Hepatocyte (in vitro differentiated cells): Measurements from ENCODE around the gene ATP1B2. TPM values are rescaled to one million over a fixed set of nuclear protein-coding genes. Genes with fewer than 3 reads are reported as not detected.

Source experiments
- DNase-seq: peaks from one replicate; pipeline ENCODE4 v3.0.0-alpha.2; 2016; ENCODE audit warnings: low spot score
- H2AFZ ChIP-seq: fragments of 200-600 bp; sonication (generic); 2 replicates; pipeline ENCODE4 v1.6.0; 2016; ENCODE audit warnings: antibody characterized with exemption, mild to moderate bottlenecking
- H3K27ac ChIP-seq: fragments of 200-600 bp; sonication (generic); 2 replicates; pipeline ENCODE4 v1.5.1; 2016; ENCODE audit warnings: mild to moderate bottlenecking
- H3K27me3 ChIP-seq: fragments of 200-600 bp; sonication (generic); 2 replicates; pipeline ENCODE4 v1.6.1; 2016
- H3K36me3 ChIP-seq: fragments of 200-600 bp; sonication (generic); replicated peaks from 2 replicates; pipeline ENCODE4 v1.5.1; 2016; ENCODE audit warnings: low read depth; ENCODE audit not compliant: insufficient read depth
- H3K4me1 ChIP-seq: fragments of 200-600 bp; sonication (generic); 2 replicates; pipeline ENCODE4 v1.5.1; 2016; ENCODE audit warnings: mild to moderate bottlenecking, moderate library complexity; ENCODE audit not compliant: insufficient read depth
- H3K4me2 ChIP-seq: fragments of 200-600 bp; sonication (generic); 2 replicates; pipeline ENCODE4 v1.6.0; 2016
- H3K4me3 ChIP-seq: fragments of 200-600 bp; sonication (generic); 2 replicates; pipeline ENCODE4 v1.5.1; 2016; ENCODE audit warnings: mild to moderate bottlenecking
- H3K79me2 ChIP-seq: fragments of 200-600 bp; sonication (generic); 2 replicates; pipeline ENCODE4 v1.6.0; 2017; ENCODE audit warnings: mild to moderate bottlenecking
- H3K9me2 ChIP-seq: fragments of 200-600 bp; sonication (generic); replicated peaks from 2 replicates; pipeline ENCODE4 v1.6.0; 2017; ENCODE audit warnings: mild to moderate bottlenecking; ENCODE audit not compliant: insufficient read depth
- H3K9me3 ChIP-seq: fragments of 200-600 bp; sonication (generic); 2 replicates; pipeline ENCODE4 v1.5.1; 2016; ENCODE audit warnings: low read depth, mild to moderate bottlenecking
- H4K20me1 ChIP-seq: fragments of 200-600 bp; sonication (generic); 2 replicates; pipeline ENCODE4 v1.6.0; 2016; ENCODE audit warnings: mild to moderate bottlenecking; ENCODE audit not compliant: insufficient read depth, poor library complexity, severe bottlenecking
- EZH2 ChIP-seq: fragments of 200-600 bp; sonication (generic); IDR thresholded peaks from 2 replicates; pipeline ENCODE4 v1.6.1; 2016; ENCODE audit warnings: antibody characterized with exemption, mild to moderate bottlenecking, borderline replicate concordance
- EZH2phosphoT487 ChIP-seq: fragments of 200-600 bp; sonication (generic); IDR thresholded peaks from one replicate; pipeline ENCODE4 v1.6.1; 2018; ENCODE audit warnings: antibody characterized with exemption, mild to moderate bottlenecking, low read depth, moderate library complexity; ENCODE audit not compliant: unreplicated experiment, severe bottlenecking
- WGBS: methylation state at CpG from one replicate; pipeline ENCODE4 v1.1.6; 2016; ENCODE audit warnings: low lambda C conversion rate; ENCODE audit errors: missing lambda C conversion rate; 5-methylcytosine and 5-hydroxymethylcytosine counted together
- polyA plus RNA-seq: library from polyadenylated mRNA; unstranded; fragments of >200 nt; fragmentation: Nextera tagmentation; extraction: Ambion mirVana; gene quantifications from 2 replicates; pipeline ENCODE4 v1.2.1, GENCODE V29; 2016
- total RNA-seq: library from RNA; depleted of rRNA; stranded (reverse); fragments of >200 nt; gene quantifications from 2 replicates; pipeline ENCODE4 v1.2.3, GENCODE V29; 2014
- TF ChIP-seq, protein P1 (sequence below): fragments of 200-600 bp; sonication (generic); IDR thresholded peaks from 2 replicates; pipeline ENCODE4 v1.5.1; 2016; ENCODE audit warnings: antibody characterized with exemption, mild to moderate bottlenecking; ENCODE audit not compliant: poor library complexity

ATP1B2 gene
- total and polyA plus RNA-seq, 2 experiments from 2014 or later = 0.23 to 2.5 TPM

GRCh38 chr17:7686222-7687071, 35.7 kb downstream of the ATP1B2 start:
- Histone ChIP-seq H3K9me3 (no peaks in the 10 kb centered on the region), H3K4me3 (peak overlapping the region; percentile 79), H3K4me2 (peak overlapping the region; percentile 82), H3K27ac (peak overlapping the region; percentile 99), H3K36me3 (no peaks in the 10 kb centered on the region), H3K9me2 (no peaks in the 10 kb centered on the region), H4K20me1 (no peaks in the 10 kb centered on the region), H3K79me2 (peaks cover 62% of the 10 kb centered on the region), H3K4me1 (peaks cover 23% of the 10 kb centered on the region), H3K27me3 (no peaks in the 10 kb centered on the region), H2AFZ (peak overlapping the region; percentile 28)
- WGBS = under 1% methylated on average over 30 of the region's 30 CpGs
- TF ChIP-seq EZH2 = no peak
- peak; percentile 88 for DNase-seq

DNA sequence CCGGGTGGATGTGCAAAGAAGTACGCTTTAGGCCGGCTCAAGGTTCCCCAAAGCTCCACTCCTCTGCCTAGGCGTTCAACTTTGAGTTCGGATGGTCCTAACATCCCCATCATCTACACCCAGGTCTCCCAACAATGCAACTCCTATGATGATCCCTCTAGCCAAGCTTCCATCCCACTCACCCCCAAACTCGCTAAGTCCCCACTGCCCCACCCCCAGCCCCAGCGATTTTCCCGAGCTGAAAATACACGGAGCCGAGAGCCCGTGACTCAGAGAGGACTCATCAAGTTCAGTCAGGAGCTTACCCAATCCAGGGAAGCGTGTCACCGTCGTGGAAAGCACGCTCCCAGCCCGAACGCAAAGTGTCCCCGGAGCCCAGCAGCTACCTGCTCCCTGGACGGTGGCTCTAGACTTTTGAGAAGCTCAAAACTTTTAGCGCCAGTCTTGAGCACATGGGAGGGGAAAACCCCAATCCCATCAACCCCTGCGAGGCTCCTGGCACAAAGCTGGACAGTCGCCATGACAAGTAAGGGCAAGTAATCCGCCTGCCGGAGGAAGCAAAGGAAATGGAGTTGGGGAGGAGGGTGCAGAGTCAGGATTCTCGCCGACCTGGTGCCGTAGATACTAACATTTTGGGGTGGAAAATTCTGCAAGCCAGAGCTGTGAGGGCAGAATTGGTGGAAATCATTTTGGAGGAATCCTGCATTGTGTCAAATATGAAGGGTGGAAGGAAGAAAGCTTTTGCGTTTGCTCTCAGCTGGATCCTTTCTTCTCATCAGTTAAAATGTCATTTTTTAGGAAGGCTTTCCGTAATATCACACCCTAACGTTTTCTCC, 36.6 kb downstream of the ATP1B2 start, which contains the start of gene TP53:
Gene TP53 (minus strand): TSS at position 419 of the 836 bp plus-strand sequence. CDS start 10,896 bp downstream, outside the sequence.
- Histone ChIP-seq H3K9me2 (no peaks in the 10 kb centered on the region), H3K27ac (peak within 1 kb of the TSS; percentile 99), H3K4me3 (peak within 1 kb of the TSS; percentile 79), H4K20me1 (no peaks in the 10 kb centered on the region), H3K4me2 (peak within 1 kb of the TSS; percentile 86), H3K36me3 (no peaks in the 10 kb centered on the region), H2AFZ (peak within 1 kb of the TSS; percentile 55), H3K4me1 (peaks cover 23% of the 10 kb centered on the region), H3K27me3 (no peaks in the 10 kb centered on the region), H3K79me2 (peaks cover 54% of the 10 kb centered on the region), H3K9me3 (no peaks in the 10 kb centered on the region)
- TF ChIP-seq, protein P1, sequence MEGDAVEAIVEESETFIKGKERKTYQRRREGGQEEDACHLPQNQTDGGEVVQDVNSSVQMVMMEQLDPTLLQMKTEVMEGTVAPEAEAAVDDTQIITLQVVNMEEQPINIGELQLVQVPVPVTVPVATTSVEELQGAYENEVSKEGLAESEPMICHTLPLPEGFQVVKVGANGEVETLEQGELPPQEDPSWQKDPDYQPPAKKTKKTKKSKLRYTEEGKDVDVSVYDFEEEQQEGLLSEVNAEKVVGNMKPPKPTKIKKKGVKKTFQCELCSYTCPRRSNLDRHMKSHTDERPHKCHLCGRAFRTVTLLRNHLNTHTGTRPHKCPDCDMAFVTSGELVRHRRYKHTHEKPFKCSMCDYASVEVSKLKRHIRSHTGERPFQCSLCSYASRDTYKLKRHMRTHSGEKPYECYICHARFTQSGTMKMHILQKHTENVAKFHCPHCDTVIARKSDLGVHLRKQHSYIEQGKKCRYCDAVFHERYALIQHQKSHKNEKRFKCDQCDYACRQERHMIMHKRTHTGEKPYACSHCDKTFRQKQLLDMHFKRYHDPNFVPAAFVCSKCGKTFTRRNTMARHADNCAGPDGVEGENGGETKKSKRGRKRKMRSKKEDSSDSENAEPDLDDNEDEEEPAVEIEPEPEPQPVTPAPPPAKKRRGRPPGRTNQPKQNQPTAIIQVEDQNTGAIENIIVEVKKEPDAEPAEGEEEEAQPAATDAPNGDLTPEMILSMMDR = no peak
- TF ChIP-seq EZH2 = no peak
- no peak for TF ChIP-seq EZH2phosphoT487
- 1% methylated on average over 30 of the region's 30 CpGs for WGBS
- peak; percentile 96 for DNase-seq

GRCh38 chr17:7687908-7688807, 37.4 kb downstream of the ATP1B2 start, which contains the start of gene WRAP53:
TSS of gene WRAP53 (plus strand) at chr17:7688477. CDS start at chr17:7688649, 172 bp downstream.
- Histone ChIP-seq H4K20me1 (no peaks in the 10 kb centered on the region), H3K4me2 (peak within 1 kb of the TSS; percentile 86), H3K4me3 (peak within 1 kb of the TSS; percentile 79), H3K79me2 (peaks cover 45% of the 10 kb centered on the region), H3K27me3 (no peaks in the 10 kb centered on the region), H2AFZ (peak within 1 kb of the TSS; percentile 55), H3K9me2 (no peaks in the 10 kb centered on the region), H3K4me1 (peaks cover 23% of the 10 kb centered on the region), H3K27ac (peak within 1 kb of the TSS; percentile 99), H3K9me3 (no peaks in the 10 kb centered on the region), H3K36me3 (no peaks in the 10 kb centered on the region)
- WGBS = under 1% methylated on average over 51 of the region's 51 CpGs
- DNase-seq = peak; percentile 98
- TF ChIP-seq, protein P1 = peak; percentile 100
- no peak for TF ChIP-seq EZH2phosphoT487
